GM19239 (cell line): ENCODE measurements around the gene GADD45GIP1.
"Not testable (repeated sequence)": the region's sequence is repeated elsewhere in the genome, so short reads cannot be mapped to it uniquely, and the experiment has no call there.

Experiments used
- DNase-seq: peaks from one replicate; pipeline ENCODE4 v3.0.0; 2011; ENCODE audit warnings: low spot score; ENCODE audit not compliant: insufficient read length
- FAIRE-seq: peaks from 2 replicates; lab custom pipeline; 2011; peaks lifted over from hg19 to GRCh38; lab: Jason Lieb, UNC

Gene GADD45GIP1

DNA sequence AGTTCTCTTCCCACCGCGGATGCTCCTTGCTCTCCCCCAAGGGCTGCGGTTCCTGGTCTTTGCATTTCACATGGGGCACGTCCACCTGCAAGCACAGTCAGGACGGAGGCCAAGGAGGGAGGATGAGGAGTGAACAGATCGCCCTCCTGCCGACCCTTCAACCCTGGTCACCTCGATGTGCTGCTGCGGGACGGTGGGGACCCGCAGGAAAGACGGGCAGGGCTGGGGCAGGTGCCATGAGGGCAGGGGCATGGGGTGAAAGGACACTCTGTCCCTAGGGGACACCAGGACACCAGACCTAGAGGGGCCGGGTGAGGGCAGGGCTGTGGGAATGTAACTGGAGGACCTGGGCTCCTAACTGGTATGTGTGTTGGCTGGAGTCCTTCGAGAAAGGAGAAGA lies 38.8 kb downstream of the GADD45GIP1 start:
- DNase-seq (no peak), FAIRE-seq (no peak)

DNA sequence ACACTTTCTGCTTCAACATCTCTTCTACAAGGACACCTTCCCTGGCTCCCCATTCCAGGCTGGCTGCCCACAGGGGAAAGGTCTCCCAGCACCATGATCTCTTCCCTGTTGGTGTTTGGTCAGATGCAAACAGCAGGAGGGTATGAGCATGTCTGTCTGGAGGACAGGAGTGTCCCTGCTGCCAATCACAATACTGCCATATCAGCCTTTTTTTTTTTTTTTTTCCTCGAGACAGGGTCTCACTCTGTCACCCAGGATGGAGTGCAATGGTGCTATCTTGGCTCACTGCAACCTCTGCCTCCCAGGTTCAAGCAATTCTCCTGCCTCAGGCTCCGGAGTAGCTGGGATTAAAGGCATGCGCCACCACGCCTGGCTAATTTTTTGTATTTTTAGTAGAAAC lies 41.2 kb downstream of the GADD45GIP1 start:
- DNase-seq, FAIRE-seq: not testable (repeated sequence)

DNA sequence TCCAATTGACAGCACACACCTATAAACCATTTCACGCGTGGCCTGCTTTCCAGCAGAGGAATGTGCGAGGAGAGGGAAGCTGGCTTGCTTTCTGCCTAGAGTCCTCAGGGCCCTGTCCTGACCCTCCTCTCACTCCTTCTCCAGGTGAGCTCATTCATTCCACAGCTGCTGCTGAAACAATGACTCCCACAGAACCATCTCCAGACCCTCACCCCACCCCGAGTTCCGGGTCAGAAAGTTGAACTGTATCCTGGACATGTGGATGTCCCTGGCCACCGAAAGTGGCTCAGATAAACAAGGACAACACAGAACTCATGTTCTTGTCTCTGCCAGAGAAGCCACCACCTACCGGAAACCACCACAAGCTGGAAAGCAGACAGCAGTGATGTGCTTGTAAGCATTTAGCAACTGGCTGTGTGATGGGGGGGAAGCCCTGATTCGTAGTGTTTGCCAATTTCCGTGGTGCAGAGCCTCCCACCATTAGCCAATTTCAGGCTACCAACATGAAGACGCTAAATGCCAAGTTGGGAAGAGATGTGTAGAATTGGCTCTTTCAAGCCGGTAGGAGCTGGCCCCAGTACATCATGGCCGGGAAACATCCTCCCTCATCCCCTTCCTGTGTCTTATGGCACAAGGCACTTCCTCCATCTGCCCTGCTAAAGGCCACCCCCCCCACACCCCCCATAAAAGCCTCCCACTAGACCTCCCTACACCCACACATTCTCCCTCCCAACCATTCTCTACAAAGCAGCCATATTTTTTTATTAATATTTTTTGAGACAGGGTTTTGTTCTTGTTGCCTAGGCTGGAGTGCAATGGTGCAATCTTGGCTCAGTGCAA lies 43.0 kb downstream of the GADD45GIP1 start:
- DNase-seq (no peak), FAIRE-seq (peak; percentile 35)

DNA sequence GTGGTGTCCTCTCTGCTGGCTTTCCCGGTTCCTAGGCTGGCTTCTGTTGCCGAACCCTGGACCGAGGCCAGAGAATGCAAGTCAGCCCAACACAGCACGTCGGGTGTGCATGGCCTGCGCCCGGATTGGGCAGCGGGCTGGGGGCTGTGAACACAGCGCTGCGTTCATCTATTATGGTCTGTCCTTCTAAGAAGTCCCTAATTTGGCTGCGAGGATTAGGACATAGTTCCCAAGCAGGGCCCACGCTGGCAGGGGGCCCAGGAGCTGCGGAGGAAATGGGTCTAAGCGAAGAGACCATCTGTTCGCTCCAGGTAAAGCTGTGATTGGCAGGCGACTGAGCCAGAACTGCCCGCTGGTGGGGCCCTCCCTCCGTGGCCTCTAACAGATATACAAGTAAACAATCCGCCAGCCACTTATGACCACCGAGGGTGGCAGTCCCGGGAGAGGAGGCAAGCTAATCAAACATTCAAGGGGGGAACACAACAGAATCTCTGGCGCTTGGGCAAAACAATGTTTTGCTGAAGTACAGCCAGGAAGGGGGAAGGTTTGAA lies 43.9 kb downstream of the GADD45GIP1 start:
- FAIRE-seq: no peak

DNA sequence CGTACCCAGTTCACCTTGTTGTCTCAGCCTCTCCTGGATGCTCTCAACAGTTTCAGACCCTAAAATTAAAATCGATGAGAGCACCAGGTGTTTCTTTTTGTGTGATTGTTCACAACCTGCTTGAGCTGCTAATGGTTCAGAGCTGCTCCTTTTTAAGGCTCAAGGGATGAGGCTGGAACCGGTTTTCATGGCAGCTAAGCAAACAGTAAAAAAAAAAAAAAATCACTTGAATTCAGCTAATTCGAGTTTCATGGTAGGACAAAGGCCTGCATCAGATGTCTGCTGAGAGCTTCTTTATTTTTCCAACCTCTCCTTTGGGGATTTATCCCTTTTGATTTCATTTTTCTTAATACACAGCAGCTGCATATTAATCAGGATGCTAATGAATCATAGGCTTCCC lies 44.5 kb downstream of the GADD45GIP1 start:
- FAIRE-seq: no peak
- no peak for DNase-seq

More for the DNA sequence above, 43.9 kb downstream of the GADD45GIP1 start:
- no peak for DNase-seq

DNA sequence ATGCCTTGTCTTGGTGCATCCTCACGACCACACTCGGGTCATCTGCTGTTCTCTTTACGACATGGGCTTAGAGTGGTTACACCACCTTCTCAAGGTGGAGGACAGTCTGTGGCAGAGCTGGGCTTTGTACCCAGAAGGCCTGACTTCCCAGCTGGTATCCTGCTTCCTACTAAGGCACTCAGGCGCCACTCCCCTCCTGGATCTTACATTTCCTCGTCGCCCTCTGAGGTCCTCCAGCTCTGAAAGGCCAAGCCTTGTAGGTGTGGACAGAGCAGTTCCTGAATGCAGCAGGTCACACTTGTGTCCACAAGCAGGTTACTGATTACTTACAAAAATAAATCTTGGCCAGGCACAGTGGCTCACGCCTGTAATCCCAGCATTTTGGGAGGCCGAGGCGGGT lies 49.9 kb downstream of the GADD45GIP1 start:
- FAIRE-seq: no peak
- no peak for DNase-seq
